ENCODE results near the gene ANKRD50.

- TF ChIP-seq CTCF (conservative IDR thresholded peaks at IDR 0.05; ENCODE audit: low read depth, low read length) (no peak), BHLHE40 (IDR thresholded peaks at IDR 0.05; ENCODE audit: low read depth, low read length) (no peak), USF2 (IDR thresholded peaks at IDR 0.05; ENCODE audit: low read depth, low read length) (no peak), POLR2A (IDR thresholded peaks at IDR 0.05; ENCODE audit: low read depth, low read length) (no peak)
Observed at GRCh38 chr4:124745985-124746801, 33.7 kb upstream of the ANKRD50 start.

Data from IMR-90 (cell line).